T follicular helper cell (primary cell): ENCODE results near the gene PRKACG.
A peak's percentile ranks its signal among the peaks of the same experiment; 100 is the strongest.
"Not testable (repeated sequence)": the region's sequence is repeated elsewhere in the genome, so short reads cannot be mapped to it uniquely, and the experiment has no call there.

ENCODE experiments used
- DNase-seq: peaks from one replicate; pipeline ENCODE4 v3.0.0-alpha.2; 2020; ENCODE audit warnings: low read depth
- total RNA-seq, 2 experiments: gene quantifications; one replicate each; lab custom pipeline; 2026; lab: John Stamatoyannopoulos, UW

The PRKACG gene
- total RNA-seq, result 0 reads per million in 2 experiments

- no peak for DNase-seq
Observed at GRCh38 chr9:69014013-69014412, at the start of gene PRKACG. Gene PRKACG (minus strand): TSS chr9:69014113. CDS start chr9:69014092, 21 bp downstream.

GRCh38 chr9:69062195-69062594 is 48.3 kb upstream of the PRKACG start:
- no peak for DNase-seq

- DNase-seq, result no peak
Observed at GRCh38 chr9:69060766-69061165, 46.9 kb upstream of the PRKACG start.

GRCh38 chr9:69058101-69058500 is 44.2 kb upstream of the PRKACG start:
- no peak for DNase-seq

GRCh38 chr9:69056191-69056815 is 42.4 kb upstream of the PRKACG start:
- DNase-seq, result no peak

GRCh38 chr9:69054989-69055388 is 41.1 kb upstream of the PRKACG start:
- DNase-seq, result no peak

GRCh38 chr9:69050936-69051335 is 37.0 kb upstream of the PRKACG start:
- not testable (repeated sequence) for DNase-seq

GRCh38 chr9:69049094-69049493 is 35.2 kb upstream of the PRKACG start:
- no peak for DNase-seq

GRCh38 chr9:69047371-69047770 is 33.5 kb upstream of the PRKACG start:
- DNase-seq, result no peak

GRCh38 chr9:69046723-69047122 is 32.8 kb upstream of the PRKACG start:
- no peak for DNase-seq

GRCh38 chr9:69045821-69046220 is 31.9 kb upstream of the PRKACG start:
- DNase-seq, result no peak

GRCh38 chr9:69044240-69045219 is 30.6 kb upstream of the PRKACG start:
- no peak for DNase-seq

- DNase-seq, result no peak
Observed at GRCh38 chr9:69040646-69041045, 26.7 kb upstream of the PRKACG start.

- no peak for DNase-seq
Observed at GRCh38 chr9:69036799-69037198, 22.9 kb upstream of the PRKACG start.

- peak; percentile 7 for DNase-seq
Observed at GRCh38 chr9:69036309-69036708, 22.4 kb upstream of the PRKACG start.

- DNase-seq, result peak; percentile 64
Observed at GRCh38 chr9:69035438-69036308, 21.8 kb upstream of the PRKACG start, which contains the start of gene FXN. Gene FXN (plus strand): TSS chr9:69035752. CDS start chr9:69035783, 31 bp downstream.

- no peak for DNase-seq
Observed at GRCh38 chr9:69034071-69034470, 20.2 kb upstream of the PRKACG start.

GRCh38 chr9:69030851-69031645 is 17.1 kb upstream of the PRKACG start:
- DNase-seq, result no peak

GRCh38 chr9:69029535-69029934 is 15.6 kb upstream of the PRKACG start:
- DNase-seq, result no peak

- no peak for DNase-seq
Observed at GRCh38 chr9:69028754-69029153, 14.8 kb upstream of the PRKACG start.
